Transverse colon (tissue), 4 donors: Measurements from ENCODE around the gene CYP2E1.

Source experiments
- EP300 ChIP-seq: sonication (generic); formaldehyde crosslinking; IDR thresholded peaks from one replicate; pipeline ENCODE4 v1.6.1; 2017; ENCODE audit warnings: antibody characterized with exemption, low read depth
- POLR2A ChIP-seq: fragments of 450-650 bp; IDR thresholded peaks from one replicate; pipeline ENCODE4 v1.6.1; 2016; ENCODE audit warnings: antibody characterized with exemption, mild to moderate bottlenecking, moderate library complexity
- POLR2AphosphoS5 ChIP-seq, 3 donors: sonication (generic); formaldehyde crosslinking; IDR thresholded peaks; one replicate each; pipeline ENCODE4 v1.6.1; 2016; ENCODE audit warnings: antibody characterized with exemption in 3 of 3
- TF ChIP-seq, protein P1 (sequence below), 5 experiments: fragments of 200-600 bp in 3 of 5; fragments of 450-650 bp in 2 of 5; sonication (generic) in 3 of 5; IDR thresholded peaks; 1 replicate in 2 of 5; 2 replicates in 3 of 5; pipeline ENCODE4 v1.5.1; 2016 to 2017; ENCODE audit warnings: antibody characterized with exemption in 5 of 5, inconsistent platforms in 3 of 5, mild to moderate bottlenecking in 2 of 5, moderate library complexity in 1 of 5

DNA sequence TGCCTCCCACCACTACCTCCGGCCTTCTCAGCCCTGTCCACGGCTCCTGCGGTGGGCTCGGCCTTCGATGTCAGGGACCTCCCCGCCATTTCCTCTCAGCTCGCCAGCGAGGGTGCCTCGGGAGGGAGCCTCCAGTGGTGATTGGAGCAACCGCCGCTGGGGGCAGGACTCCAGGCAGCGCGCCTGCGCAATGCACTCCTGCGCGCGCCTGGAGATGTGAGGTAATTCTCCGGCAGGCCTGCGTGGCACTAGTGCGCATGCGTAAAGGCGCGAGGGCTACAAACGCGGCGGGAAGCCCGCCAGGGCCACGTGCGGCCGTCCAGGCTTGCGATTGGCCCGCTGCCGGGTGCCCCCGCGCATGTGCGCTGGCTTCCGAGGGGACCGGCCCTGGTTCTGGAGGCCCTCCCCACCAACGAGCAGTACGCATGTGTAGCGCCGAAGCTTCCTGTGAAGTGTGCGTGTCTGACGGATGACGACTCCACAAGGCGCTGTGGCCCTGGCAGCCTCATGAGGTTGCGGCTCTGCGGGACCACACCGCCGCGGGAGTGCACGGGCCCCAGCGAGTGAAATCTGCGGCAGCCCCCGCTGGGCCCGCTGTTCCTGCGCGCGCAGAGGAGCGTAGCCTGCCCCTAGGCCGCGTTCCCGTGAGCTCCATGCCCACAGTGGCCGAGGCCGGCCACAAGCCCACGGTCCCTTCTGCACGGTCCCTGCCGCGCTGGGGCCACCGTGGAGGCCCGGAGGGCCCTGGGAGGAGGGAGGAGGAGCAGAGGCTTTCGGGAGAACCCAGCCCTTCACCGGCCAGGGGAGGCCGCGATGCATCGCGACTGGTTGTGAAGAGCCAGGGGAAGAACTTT is 38.5 kb downstream of the CYP2E1 start, which contains the start of gene SYCE1:
- TF ChIP-seq, protein P1, sequence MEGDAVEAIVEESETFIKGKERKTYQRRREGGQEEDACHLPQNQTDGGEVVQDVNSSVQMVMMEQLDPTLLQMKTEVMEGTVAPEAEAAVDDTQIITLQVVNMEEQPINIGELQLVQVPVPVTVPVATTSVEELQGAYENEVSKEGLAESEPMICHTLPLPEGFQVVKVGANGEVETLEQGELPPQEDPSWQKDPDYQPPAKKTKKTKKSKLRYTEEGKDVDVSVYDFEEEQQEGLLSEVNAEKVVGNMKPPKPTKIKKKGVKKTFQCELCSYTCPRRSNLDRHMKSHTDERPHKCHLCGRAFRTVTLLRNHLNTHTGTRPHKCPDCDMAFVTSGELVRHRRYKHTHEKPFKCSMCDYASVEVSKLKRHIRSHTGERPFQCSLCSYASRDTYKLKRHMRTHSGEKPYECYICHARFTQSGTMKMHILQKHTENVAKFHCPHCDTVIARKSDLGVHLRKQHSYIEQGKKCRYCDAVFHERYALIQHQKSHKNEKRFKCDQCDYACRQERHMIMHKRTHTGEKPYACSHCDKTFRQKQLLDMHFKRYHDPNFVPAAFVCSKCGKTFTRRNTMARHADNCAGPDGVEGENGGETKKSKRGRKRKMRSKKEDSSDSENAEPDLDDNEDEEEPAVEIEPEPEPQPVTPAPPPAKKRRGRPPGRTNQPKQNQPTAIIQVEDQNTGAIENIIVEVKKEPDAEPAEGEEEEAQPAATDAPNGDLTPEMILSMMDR (IDR thresholded peaks at IDR 0.05) = no peak
- TF ChIP-seq POLR2AphosphoS5 (IDR thresholded peaks at IDR 0.05) = no peak
- TF ChIP-seq POLR2A = no peak
- TF ChIP-seq EP300 = no peak
